SU-DHL-6 (cell line): Measurements from ENCODE around the gene CNPY4.

Source experiments
- H2AFZ ChIP-seq: fragments of 200-600 bp; sonication (generic); 2 replicates; pipeline ENCODE4 v1.6.1; 2014; ENCODE audit warnings: low read depth, mild to moderate bottlenecking, moderate library complexity, mixed read lengths, antibody characterized with exemption, low read length; ENCODE audit not compliant: severe bottlenecking
- H3F3A ChIP-seq: fragments of 200-600 bp; shearing (Covaris generic); 2 replicates; pipeline ENCODE4 v1.6.0; 2016; ENCODE audit warnings: antibody characterized with exemption, mild to moderate bottlenecking; ENCODE audit not compliant: insufficient read depth
- H3K27ac ChIP-seq: fragments of 200-600 bp; sonication (generic); 2 replicates; pipeline ENCODE4 v1.5.1; 2016; ENCODE audit warnings: low read depth, mild to moderate bottlenecking, low read length, moderate library complexity, mixed read lengths
- H3K27me3 ChIP-seq: fragments of 200-600 bp; sonication (generic), shearing (Covaris generic); 2 replicates; pipeline ENCODE4 v1.6.0; 2014; ENCODE audit warnings: mild to moderate bottlenecking, low read length
- H3K36me3 ChIP-seq: fragments of 200-600 bp; sonication (generic); 2 replicates; pipeline ENCODE4 v1.6.1; 2014; ENCODE audit warnings: mild to moderate bottlenecking, low read length, mixed read lengths
- H3K4me2 ChIP-seq: fragments of 300-600, 200-600 bp; shearing (Covaris generic), sonication (generic); 2 replicates; pipeline ENCODE4 v1.6.0; 2014; ENCODE audit warnings: low read length, low read depth, mild to moderate bottlenecking; ENCODE audit not compliant: poor library complexity, severe bottlenecking
- H3K4me3 ChIP-seq: fragments of 200-600 bp; sonication (generic); 2 replicates; pipeline ENCODE4 v1.5.1; 2014; ENCODE audit warnings: antibody characterized with exemption, low read length, mild to moderate bottlenecking, mixed read lengths; ENCODE audit not compliant: insufficient read depth, poor library complexity, severe bottlenecking
- H3K79me2 ChIP-seq: fragments of 200-600 bp; sonication (generic); 2 replicates; pipeline ENCODE4 v1.6.1; 2014; ENCODE audit warnings: mild to moderate bottlenecking, low read length, moderate library complexity; ENCODE audit not compliant: insufficient read depth
- H3K9ac ChIP-seq: fragments of 200-600 bp; sonication (generic); 2 replicates; pipeline ENCODE4 v1.7.0; 2014; ENCODE audit warnings: mild to moderate bottlenecking, low read length
- H3K9me2 ChIP-seq: fragments of 200-600 bp; sonication (generic); replicated peaks from 2 replicates; pipeline ENCODE4 v1.6.1; 2014; ENCODE audit warnings: low read length; ENCODE audit not compliant: insufficient read depth
- H3K9me3 ChIP-seq: fragments of 200-600 bp; sonication (generic); 2 replicates; pipeline ENCODE4 v1.6.1; 2014; ENCODE audit warnings: low read length, mixed read lengths; ENCODE audit not compliant: insufficient read depth
- H4K20me1 ChIP-seq: fragments of 200-600 bp; sonication (generic); 2 replicates; pipeline ENCODE4 v1.6.1; 2014; ENCODE audit warnings: low read depth, mild to moderate bottlenecking, antibody characterized with exemption, low read length, moderate library complexity, mixed read lengths
- EZH2phosphoT487 ChIP-seq: fragments of 200-600 bp; sonication (generic), shearing (Covaris generic); conservative IDR thresholded peaks from 2 replicates; pipeline ENCODE4 v1.6.1; 2018; ENCODE audit warnings: mild to moderate bottlenecking, antibody characterized with exemption, low read length, moderate library complexity, mixed read lengths
- TF ChIP-seq, protein P1 (sequence below): fragments of 200-600 bp; sonication (generic); IDR thresholded peaks from one replicate; pipeline ENCODE4 v1.5.1; 2017; ENCODE audit warnings: antibody characterized with exemption, mild to moderate bottlenecking, low read length, moderate library complexity; ENCODE audit not compliant: insufficient read depth, poor library complexity, severe bottlenecking

CNPY4 gene

DNA sequence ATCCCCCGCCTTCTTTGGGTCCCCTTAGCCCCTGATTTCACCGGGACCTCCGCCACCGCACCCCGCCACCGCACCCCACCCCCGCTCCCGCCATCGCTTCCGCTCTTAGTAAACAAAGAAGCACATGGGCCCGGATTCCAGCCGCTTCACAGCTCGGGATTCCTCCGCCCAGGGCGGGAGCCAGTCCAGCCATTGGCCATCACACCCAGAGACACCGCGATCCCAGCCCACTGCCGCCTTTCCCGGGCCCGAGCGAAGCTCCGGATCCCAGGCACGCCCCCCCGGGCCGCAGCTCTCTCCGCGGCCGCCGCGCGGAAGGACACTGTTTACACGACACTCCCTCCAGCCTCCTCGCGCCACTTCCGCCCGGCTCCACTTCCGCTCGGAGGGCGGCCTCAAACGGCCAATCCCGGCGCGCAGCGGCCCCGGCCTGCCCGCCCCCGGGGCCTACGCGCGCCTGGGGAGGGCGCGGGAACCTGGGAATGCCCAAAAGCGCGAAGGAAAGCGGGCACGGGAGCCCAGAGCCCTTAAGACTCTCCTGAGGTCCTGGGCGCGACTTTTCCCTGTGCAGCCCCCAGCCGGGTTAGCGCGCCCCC lies 18.9 kb upstream of the CNPY4 start:
- peak overlapping the region; percentile 94 for H3K4me3 ChIP-seq
- H3F3A ChIP-seq = peaks cover 26% of the 10 kb centered on the region
- TF ChIP-seq, protein P1, sequence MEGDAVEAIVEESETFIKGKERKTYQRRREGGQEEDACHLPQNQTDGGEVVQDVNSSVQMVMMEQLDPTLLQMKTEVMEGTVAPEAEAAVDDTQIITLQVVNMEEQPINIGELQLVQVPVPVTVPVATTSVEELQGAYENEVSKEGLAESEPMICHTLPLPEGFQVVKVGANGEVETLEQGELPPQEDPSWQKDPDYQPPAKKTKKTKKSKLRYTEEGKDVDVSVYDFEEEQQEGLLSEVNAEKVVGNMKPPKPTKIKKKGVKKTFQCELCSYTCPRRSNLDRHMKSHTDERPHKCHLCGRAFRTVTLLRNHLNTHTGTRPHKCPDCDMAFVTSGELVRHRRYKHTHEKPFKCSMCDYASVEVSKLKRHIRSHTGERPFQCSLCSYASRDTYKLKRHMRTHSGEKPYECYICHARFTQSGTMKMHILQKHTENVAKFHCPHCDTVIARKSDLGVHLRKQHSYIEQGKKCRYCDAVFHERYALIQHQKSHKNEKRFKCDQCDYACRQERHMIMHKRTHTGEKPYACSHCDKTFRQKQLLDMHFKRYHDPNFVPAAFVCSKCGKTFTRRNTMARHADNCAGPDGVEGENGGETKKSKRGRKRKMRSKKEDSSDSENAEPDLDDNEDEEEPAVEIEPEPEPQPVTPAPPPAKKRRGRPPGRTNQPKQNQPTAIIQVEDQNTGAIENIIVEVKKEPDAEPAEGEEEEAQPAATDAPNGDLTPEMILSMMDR = no peak
- TF ChIP-seq EZH2phosphoT487 = no peak
- H3K27me3 ChIP-seq = no peaks in the 10 kb centered on the region
- H3K79me2 ChIP-seq = peaks cover 34% of the 10 kb centered on the region
- H3K9me3 ChIP-seq = no peaks in the 10 kb centered on the region
- H3K9ac ChIP-seq = peak overlapping the region; percentile 100
- H3K9me2 ChIP-seq = no peaks in the 10 kb centered on the region
- H3K4me2 ChIP-seq = peak overlapping the region; percentile 70
- H3K36me3 ChIP-seq = peaks cover 43% of the 10 kb centered on the region
- H3K27ac ChIP-seq = peak overlapping the region; percentile 95
- H2AFZ ChIP-seq = no peak overlapping the region
- H4K20me1 ChIP-seq = peaks cover 13% of the 10 kb centered on the region

DNA sequence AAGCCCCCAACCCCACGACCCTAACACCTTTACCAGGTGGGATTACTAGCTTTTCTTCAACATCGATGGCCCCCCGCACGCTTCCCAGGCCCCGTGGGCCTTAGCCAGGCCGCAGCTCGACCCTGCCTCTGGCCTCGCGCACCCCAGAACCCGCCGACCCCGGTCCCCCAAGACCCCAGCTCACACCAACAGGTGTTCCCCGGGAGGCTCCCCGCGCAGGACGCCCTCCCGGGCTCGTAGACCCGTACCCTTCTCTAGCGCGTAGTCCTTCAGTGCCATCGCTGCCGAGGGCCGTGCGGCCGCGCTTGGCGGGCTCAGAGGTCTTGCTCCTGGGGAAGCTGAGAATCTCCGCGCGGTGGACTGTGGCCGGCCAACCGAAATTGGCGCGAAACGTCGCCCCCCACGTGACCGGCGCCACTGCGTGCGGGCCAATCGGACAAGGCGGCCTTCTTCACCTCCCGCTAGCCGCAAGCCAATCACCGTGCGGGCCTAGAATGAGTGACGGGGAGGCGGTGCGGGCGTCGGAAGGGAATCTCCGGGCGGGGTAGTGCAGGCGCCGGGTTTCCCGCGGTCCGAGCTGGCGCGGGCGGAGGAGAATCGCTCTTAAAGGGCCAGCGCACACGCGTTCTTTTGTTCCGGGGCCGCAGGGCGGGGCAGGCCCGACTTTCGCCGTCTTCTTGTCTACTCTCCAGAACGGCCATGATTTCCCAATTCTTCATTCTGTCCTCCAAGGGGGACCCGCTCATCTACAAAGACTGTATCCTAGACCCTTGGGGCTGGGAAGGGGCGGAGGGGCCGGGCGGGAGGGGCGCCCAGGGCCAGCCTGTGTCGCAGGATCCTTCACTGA lies 18.2 kb upstream of the CNPY4 start, which contains the start of the genes AP4M1 and MCM7:
Gene AP4M1 (plus strand): TSS at position 628 of the 847 bp plus-strand sequence. CDS start 72 bp downstream, at position 700.
Gene MCM7 (minus strand): TSS at position 382 of the 847 bp plus-strand sequence. CDS start 103 bp downstream, at position 279.
- peaks cover 36% of the 10 kb centered on the region for H3K36me3 ChIP-seq
- peaks cover 34% of the 10 kb centered on the region for H3K79me2 ChIP-seq
- H2AFZ ChIP-seq = peak within 1 kb of the TSS; percentile 54

DNA sequence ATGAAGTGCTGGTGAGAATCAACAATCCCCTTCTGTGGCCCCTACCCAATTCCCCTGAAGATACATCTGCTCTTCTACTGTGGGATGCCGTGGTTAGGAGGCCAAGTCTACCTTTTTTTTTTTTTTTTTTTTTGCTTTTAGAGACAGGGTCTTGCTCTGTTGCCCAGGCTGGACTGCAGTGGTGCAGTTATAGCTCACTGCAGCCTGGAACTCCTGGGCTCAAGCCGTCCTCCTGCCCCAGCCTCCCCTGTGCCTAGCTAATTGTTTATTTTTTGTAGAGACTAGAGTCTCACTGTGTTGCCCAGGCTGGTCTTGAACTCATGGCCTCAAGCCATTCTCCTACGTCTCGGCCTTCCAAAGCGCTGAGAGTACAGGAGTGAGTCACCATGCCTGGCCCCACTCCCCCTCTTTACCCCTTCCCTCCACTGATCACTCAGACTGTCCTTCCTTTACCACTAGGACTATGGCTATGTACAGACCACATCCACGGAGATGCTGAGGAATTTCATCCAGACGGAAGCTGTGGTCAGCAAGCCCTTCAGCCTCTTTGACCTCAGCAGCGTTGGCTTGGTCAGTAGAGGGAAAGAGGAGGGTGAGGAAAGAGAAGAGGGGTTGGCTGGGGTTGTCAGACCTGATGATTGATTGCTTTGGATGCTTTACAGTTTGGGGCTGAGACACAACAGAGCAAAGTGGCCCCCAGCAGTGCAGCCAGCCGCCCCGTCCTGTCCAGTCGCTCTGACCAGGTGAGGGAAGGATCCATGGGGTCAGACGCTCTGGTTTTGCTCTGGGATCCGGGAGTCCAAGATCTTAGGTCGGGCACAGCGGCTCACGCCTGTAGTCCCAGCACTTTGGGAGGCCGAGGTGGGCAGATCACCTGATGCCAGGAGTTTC lies 16.2 kb upstream of the CNPY4 start:
- H2AFZ ChIP-seq = no peak overlapping the region
- H3K27ac ChIP-seq = no peak overlapping the region
- H3K9me3 ChIP-seq = no peaks in the 10 kb centered on the region
- peaks cover 13% of the 10 kb centered on the region for H4K20me1 ChIP-seq
- peaks cover 21% of the 10 kb centered on the region for H3K36me3 ChIP-seq
- H3K4me2 ChIP-seq = peak overlapping the region; percentile 62
- peaks cover 30% of the 10 kb centered on the region for H3K79me2 ChIP-seq
- no peak overlapping the region for H3K4me3 ChIP-seq
- no peaks in the 10 kb centered on the region for H3K9me2 ChIP-seq
- peaks cover 21% of the 10 kb centered on the region for H3F3A ChIP-seq
- TF ChIP-seq, protein P1 = no peak
- no peak for TF ChIP-seq EZH2phosphoT487
- H3K27me3 ChIP-seq = no peaks in the 10 kb centered on the region
- H3K9ac ChIP-seq = peak overlapping the region; percentile 100

More for the DNA sequence above, 18.2 kb upstream of the CNPY4 start, which contains the start of the genes AP4M1 and MCM7:
- Histone ChIP-seq H3K9me3 (no peaks in the 10 kb centered on the region), H3K27ac (peak within 1 kb of the TSS; percentile 95), H4K20me1 (peaks cover 13% of the 10 kb centered on the region), H3F3A (peaks cover 24% of the 10 kb centered on the region), H3K27me3 (no peaks in the 10 kb centered on the region), H3K4me2 (peak within 1 kb of the TSS; percentile 70), H3K9me2 (no peaks in the 10 kb centered on the region), H3K9ac (peak within 1 kb of the TSS; percentile 100), H3K4me3 (peak within 1 kb of the TSS; percentile 94)
- TF ChIP-seq EZH2phosphoT487 = no peak
- TF ChIP-seq, protein P1 = no peak
